Forelimb muscle (tissue), 1 donor: ENCODE measurements around the gene RASD2. TPM values are rescaled to one million over a fixed set of nuclear protein-coding genes. Genes with fewer than 3 reads are reported as not detected.

Experiments
- DNase-seq: peaks from one replicate; pipeline ENCODE4 v3.0.0-alpha.2; 2013; ENCODE audit warnings: low read depth
- polyA plus RNA-seq: library from polyadenylated mRNA; unstranded; fragments of 120-200 nt; gene quantifications from one replicate; pipeline ENCODE4 v1.2.1, GENCODE V29; 2013; ENCODE audit not compliant: insufficient read length

RASD2 gene
- polyA plus RNA-seq, 1 donor = 20.8 TPM

DNA sequence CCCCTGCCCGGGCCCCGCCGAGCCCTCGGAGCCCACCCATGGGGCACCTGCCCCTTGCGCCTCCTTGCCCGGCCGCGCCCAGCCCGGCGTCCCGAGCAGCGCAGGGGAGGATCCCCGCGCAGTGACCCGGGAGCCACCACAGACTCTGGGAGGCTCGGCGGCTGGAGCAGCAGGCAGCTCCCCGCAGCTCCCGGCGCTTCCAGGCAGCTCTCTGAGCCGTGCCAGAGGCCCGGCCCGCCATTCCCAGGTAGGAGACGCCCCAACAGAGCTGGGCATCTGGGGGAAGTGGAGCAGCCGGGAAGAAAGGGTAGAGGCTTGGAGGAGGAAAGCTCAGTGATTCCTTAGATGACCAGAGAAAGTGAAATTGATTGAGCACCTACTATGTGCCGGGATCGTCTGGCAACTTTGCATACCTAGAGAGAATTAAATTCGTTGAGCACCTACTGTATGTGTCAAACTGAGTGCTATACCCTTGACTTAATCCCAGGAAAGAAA lies 670 bp downstream of the RASD2 start:
- DNase-seq = no peak

DNA sequence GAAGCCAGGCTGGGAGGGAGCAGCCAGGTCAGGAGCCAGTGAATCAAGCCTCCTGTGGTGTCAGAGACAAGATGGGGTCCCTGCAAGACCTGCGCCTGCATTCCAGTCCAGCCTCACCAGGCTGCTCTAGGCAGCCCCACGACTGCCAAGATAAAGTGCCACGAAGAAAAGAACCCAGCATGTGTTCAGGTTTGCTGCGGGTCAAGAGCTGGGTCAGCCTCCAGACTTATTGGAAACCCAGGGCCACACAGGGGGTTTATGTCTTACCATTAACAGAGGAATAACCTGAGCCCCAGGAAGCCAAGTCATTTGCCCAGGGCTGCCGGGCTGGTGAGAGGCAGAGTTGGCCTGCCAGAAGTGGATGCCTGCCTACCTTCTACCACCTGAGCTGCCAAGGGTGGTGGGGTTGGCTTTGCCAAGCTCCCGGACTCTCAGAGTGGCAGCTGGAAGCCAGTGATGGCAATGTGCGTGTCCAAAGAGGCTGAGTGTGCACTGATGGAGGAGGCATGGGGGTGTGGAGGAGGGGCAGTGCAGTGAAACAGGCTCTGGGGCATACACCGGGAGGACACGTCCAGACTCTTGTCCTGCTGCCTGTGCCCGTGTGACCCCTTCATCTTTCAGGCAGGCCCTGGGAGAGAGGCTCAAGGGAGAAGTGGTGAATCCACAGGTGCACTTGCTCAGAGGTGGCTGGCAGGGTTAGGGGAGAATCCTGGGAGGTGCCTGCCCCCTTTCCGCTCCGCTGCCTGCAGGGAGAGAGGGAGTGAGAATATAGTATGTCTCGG lies 1.7 kb downstream of the RASD2 start:
- no peak for DNase-seq

DNA sequence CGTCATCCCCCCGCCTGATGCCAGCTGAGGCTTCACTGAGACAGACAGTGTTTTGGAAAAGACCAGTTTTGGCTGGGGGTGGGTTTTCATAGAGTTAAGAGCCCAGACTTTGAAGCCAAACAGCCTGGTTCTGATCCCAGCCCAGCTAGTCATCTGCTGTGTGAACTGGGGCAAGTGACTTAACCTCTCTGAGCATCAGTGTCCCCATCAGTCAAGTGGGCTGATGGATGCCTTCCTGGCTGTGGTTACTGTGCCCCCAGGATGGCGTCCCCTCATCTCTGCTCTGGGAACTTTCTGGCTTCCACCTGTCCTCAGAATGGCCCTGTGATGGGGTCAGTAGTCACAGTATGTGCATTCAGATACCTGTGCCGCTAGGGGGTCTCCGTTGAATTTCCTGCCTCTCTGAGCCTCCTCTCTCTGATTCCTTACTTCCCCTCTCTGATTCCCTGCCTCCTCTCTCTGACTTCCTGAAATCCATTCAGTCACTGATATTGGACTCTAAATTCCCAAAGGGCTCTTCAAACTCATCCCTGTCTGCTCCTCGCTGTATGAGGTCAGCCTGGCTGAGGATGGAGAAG lies 2.4 kb downstream of the RASD2 start:
- no peak for DNase-seq

DNA sequence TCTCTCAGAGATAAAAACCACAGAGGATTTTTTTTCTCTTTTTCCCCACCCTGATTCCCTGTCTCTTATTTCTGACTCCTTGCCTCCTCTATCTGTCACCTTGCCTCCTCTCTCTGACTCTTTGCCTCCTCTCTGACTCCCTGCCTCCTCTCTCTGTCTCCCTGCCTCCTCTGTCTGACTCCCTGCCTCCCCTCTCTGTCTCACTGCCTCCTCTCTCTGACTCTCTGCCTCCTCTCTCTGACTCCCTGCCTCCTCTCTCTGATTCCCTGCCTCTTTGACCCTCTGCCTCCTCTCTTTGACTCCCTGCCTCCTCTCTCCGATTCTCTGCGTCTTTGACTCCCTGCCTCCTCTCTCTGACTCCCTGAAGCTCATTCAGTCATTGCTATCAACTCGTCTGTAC lies 3.1 kb downstream of the RASD2 start:
- DNase-seq = no peak

DNA sequence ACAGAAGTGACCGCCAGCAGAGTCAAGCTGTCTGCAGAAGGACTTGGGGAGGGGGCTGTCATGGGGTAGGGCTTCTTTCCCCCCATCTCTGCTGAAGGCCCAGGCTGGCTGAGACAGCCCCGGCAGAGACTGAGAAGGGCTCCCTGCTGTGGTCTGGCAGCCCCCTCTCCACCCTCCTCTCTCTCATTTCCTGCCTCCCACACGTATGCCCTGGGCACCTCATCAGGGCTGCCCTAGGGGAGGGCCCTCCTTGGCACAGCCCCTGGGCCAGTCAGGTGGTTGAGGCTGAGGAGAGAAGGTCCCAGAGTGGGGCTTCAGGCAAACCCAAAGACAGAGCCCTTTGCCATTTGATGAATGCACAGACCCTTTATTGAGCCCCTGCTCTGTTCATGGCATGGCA lies 3.6 kb downstream of the RASD2 start:
- DNase-seq = no peak

DNA sequence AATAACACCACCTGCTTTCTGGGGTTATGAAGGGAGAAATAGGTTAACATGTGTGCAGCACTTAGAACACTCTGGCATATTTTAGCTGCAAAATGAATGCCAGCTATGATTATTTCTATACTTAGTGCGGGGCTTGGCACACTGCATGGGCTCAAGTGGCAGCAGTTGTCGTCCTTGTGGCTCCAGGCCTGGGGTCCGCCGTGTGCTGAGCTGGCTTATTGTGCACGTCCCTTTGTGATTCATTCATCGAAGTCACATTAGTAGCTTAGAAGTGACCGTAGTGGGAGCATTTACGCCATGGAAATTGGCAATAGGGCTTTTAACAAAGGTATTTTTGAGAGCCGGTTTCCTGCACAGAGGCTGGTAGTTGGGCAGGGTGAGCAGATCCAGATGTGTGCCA lies 4.2 kb downstream of the RASD2 start:
- DNase-seq = no peak

DNA sequence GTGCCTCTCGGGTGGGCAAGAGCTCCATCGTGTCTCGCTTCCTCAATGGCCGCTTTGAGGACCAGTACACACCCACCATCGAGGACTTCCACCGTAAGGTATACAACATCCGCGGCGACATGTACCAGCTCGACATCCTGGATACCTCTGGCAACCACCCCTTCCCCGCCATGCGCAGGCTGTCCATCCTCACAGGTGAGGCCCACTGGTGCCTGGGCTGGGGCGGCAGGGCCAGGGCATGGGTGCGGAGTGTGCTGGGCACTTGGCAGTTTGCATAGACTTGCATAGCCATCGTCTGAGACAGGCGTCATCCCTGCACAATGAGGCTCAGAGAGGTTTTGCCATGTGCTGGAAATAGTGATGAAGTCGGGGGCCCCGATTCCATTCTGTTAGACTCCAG lies 6.3 kb downstream of the RASD2 start:
- DNase-seq = no peak

DNA sequence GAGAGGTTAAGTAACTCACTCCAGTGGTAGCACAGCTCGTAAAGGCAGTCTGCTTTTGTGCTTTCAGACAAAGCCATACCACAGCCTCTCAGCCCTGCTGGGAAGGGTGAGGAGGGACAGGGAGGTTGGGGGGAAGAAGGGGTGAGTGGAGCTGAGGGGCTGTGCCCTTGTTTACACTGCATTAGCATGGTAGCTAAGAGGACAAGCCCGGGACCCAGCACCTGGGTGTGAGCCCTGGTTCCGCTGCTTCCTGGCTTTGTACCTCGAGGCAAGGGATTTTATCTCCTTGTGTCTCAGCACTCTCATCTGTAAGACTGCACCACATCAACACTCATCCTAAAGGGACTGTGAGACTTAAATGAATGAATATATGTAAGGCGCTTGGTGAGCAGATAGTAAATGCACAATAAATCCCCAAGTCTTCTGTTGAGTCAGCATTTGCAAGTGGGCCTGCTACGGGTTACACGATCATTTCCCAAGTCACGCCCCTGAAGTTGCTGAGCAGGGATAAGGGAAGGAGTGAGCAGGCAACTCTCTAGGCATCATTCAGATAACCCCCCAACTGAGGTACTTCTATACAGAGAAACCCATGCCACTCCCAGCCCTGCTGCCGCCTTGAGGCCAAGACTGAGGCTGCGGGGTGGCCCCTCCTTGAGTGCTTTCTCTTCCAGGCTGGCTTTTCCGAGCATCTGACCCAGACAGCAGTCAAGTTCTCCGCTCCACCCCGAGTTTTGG lies 7.5 kb downstream of the RASD2 start:
- no peak for DNase-seq

DNA sequence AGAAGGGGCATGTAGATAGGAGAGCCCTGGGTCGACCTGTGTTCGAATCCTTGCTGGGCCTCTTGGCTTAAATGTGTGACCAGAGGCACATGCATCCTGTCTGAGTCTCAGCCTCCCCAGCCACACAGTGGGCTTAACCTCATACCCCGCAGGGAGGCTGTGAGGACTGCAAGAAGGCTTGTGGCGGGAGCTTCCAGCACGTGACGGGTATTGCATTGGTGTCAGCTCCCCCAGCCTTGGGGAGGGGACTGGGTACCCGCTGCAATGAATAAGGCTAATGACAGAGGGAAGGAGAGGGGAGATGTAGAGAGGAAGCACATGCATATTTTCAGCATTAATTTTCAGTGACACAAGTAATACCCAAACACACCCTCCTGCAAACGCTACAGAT lies 8.1 kb downstream of the RASD2 start:
- DNase-seq = no peak

DNA sequence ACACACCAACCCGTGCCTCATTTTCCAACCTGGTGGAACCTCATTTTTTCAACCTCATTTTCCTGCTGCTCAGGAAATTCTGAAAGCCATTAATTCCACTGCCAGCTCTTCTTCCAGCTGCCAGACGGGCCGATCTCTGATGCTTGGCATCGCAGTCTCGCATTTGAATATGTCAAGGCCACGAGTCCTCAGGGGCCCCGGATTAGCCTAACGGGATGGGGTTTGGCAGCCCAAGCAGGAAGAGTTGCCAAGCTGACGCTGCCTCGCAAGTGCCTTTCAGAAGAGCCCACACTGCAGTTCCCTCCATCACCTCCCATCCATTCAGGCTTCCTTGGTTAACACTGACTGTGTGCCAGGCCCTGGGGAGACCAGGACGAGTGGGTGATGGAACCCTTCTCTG lies 8.7 kb downstream of the RASD2 start:
- DNase-seq = no peak

DNA sequence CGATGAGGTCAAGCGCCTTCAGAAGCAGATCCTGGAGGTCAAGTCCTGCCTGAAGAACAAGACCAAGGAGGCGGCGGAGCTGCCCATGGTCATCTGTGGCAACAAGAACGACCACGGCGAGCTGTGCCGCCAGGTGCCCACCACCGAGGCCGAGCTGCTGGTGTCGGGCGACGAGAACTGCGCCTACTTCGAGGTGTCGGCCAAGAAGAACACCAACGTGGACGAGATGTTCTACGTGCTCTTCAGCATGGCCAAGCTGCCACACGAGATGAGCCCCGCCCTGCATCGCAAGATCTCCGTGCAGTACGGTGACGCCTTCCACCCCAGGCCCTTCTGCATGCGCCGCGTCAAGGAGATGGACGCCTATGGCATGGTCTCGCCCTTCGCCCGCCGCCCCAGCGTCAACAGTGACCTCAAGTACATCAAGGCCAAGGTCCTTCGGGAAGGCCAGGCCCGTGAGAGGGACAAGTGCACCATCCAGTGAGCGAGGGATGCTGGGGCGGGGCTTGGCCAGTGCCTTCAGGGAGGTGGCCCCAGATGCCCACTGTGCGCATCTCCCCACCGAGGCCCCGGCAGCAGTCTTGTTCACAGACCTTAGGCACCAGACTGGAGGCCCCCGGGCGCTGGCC lies 11.0 kb downstream of the RASD2 start:
- DNase-seq = no peak

DNA sequence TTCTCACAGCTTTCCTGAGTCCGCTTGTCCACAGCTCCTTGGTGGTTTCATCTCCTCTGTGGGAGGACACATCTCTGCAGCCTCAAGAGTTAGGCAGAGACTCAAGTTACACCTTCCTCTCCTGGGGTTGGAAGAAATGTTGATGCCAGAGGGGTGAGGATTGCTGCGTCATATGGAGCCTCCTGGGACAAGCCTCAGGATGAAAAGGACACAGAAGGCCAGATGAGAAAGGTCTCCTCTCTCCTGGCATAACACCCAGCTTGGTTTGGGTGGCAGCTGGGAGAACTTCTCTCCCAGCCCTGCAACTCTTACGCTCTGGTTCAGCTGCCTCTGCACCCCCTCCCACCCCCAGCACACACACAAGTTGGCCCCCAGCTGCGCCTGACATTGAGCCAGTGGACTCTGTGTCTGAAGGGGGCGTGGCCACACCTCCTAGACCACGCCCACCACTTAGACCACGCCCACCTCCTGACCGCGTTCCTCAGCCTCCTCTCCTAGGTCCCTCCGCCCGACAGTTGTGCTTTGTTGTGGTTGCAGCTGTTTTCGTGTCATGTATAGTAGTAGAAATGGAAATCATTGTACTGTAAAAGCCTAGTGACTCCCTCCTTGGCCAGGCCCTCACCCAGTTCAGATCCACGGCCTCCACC lies 11.7 kb downstream of the RASD2 start:
- no peak for DNase-seq

DNA sequence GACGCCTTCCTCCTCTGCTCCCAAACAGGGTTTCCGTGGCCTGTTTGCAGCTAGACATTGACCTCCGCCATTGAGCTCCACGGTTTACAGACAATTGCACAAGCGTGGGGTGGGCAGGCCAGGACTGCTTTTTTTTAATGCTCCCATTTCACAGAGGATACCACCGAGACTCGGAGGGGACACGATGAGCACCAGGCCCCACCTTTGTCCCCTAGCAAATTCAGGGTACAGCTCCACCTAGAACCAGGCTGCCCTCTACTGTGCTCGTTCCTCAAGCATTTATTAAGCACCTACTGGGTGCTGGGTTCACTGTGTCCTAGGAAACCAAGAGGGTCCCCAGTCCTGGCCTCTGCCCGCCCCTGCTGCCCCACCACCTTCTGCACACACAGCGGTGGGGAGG lies 12.2 kb downstream of the RASD2 start:
- DNase-seq = no peak

DNA sequence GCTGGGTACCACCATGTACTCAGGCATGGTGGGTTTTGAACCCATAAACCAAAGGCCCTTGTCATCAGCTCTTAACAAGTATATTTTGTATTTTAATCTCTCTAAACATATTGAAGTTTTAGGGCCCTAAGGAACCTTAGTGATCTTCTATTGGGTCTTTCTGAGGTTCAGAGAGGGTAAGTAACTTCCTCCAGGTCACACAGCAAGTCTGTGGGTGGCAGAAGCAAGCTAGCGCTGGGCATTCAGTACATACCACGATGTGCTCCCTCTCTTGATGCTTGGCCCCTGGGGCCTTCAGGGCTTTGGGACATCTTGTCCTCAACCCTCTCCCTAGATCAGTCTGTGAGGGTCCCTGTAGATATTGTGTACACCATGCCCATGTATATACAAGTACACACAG lies 12.7 kb downstream of the RASD2 start:
- DNase-seq = no peak

DNA sequence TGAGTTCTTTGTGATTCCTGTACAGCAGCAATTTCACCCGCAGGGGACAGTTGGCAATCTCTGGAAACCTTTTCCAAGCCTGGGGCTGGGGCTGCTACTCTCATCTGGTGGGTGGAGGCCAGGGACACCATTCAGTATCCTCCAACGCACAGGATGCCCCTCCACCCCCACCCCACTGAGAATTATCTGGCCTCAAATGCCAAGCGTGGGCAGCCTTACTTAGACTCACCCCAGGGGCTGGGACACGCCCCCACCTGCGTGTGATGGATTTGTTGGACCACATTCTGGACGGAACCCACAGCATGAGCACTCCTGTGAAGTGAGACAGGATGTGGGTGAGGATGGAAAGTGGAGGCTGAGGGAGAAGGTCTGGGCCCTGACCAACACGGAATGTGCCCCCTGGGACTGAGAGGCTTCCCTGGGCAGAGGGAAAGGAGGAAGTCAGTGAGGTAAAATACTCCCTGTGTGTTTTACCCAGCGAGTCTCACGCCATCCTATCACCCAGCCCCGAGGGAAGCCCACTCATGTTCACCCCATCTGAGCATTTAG lies 13.7 kb downstream of the RASD2 start:
- DNase-seq = no peak

DNA sequence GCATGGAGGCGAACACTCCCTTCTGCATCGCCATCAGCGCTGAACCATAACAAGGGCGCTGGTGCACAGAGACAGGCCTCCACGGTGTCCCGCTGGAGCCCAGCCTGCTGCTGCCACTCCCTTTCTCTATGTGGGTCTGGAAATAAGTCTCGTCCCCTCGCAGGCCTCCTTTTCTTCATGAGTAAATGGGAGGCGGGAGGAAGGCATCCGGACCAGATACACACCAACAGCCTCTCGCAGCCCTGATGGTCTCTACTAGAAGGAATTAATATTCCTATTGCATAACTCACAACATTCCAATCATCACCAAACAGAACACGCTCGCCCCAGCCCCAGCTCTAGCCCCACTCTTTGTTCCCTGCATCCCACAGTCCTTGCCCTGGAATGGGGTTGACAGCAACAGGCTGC lies 14.9 kb downstream of the RASD2 start:
- DNase-seq = no peak

DNA sequence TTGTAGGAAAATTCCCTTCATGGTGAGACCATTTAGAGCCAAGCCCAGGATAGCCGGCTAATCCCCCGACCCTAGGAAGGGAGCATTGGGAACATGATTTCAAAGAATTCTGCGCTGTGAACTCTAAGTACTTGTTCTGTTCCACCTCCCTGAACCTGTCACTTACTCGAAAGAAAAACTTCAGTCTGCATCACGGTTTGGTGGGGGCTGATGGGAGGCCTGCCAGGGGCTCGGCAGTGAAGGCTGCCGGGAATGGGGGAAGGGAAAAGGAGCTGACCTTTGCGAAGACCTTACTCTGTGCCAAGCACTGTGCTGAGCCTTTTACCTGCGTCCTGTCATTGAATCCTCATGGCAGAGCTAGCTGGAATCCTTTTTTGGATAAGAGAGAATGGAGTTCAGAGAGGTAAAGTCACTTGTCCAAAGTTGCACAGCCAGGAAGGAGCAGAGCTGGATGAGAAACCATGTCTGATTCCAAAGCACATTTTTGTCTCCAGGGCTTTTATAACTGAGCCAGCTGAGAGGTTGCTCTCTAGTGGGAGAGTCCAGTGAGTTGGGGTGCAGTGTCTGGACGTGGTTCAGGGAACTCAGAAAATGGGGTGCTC lies 15.4 kb downstream of the RASD2 start:
- DNase-seq = no peak

DNA sequence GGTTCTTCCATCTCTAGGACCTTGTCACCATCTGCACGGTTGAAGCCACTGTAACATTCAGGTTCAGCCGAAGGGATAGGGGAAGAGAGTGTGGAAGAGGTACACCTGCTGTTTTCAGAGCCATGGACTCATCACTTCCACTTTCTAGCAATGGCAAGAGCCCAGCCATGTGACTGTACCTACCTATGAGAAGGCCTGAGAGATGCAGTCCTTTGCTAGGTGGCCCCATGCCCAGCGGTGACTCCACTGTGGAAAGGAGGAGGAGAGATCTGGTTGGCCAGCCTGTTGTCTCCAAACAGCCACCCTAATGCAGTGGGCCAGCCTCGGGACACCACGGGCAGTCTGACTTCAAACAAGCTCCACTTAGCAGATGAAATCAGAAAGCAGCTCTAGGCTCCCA lies 16.0 kb downstream of the RASD2 start:
- no peak for DNase-seq

DNA sequence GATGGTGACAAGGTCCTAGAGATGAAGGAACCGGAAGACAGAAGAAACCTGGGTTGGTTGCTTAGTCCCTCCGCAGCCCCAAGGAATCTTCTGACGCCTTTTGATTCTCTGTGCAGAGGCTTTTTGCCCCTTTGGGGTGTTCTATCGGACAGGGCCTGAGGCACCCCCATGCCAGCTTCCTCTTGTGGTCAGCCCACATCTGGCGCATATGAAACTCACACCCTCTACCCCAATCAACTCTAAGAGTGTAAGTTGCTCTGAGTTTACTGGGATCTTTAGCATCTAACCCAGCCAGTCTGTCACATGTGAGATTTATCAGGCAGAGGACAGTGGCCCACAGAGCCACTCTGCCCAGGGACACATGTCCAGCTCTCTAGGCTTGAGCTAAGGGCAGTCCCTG lies 17.4 kb downstream of the RASD2 start:
- no peak for DNase-seq

DNA sequence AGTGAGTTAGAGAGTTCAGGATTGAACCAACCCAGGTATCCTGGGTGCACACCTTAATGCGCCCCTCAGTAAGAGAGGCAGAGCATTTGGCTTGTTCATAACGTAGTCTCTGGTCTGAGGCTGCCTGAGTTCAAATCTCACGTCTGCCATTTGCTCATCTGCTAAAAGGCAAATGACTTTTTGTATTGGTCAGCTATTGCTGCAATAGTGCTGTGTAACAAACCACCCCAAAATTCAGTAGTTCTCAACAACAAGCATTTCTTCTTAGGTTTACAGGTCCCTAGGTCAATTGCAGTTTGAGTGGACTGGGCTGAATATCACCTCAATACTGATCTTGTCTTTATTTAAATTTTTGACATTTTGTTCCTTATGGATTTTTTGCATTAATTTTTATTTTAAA lies 18.1 kb downstream of the RASD2 start:
- no peak for DNase-seq

DNA sequence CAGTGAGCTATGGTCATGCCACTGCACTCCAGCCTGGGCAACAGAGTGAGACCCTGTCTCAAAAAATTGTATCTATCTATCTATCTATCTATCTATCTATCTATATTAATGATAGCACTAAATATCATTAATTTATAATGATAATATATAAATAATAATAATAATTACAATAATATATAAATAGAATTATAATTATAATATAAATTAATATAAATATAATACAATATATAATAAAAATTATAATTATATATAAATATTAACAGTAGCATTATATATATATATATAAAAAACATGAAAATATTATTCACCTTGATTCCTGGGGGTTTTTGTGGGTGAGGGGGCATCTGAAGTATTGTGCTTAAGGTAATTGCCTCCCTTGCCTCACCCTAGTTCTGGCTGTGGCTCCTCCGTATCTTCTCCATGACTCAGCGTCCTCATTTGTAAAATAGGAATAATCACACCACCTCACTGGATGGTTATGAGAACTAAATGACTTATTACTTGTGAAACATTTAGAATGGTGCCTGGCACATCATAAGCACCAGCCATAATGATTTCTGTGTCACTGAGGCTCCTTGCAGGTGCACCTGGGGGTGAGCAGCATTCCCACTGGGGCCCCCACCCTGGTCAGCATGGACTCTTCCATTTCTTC lies 18.8 kb downstream of the RASD2 start:
- no peak for DNase-seq
